ENCODE measurements around the gene UBE2B.

DNA sequence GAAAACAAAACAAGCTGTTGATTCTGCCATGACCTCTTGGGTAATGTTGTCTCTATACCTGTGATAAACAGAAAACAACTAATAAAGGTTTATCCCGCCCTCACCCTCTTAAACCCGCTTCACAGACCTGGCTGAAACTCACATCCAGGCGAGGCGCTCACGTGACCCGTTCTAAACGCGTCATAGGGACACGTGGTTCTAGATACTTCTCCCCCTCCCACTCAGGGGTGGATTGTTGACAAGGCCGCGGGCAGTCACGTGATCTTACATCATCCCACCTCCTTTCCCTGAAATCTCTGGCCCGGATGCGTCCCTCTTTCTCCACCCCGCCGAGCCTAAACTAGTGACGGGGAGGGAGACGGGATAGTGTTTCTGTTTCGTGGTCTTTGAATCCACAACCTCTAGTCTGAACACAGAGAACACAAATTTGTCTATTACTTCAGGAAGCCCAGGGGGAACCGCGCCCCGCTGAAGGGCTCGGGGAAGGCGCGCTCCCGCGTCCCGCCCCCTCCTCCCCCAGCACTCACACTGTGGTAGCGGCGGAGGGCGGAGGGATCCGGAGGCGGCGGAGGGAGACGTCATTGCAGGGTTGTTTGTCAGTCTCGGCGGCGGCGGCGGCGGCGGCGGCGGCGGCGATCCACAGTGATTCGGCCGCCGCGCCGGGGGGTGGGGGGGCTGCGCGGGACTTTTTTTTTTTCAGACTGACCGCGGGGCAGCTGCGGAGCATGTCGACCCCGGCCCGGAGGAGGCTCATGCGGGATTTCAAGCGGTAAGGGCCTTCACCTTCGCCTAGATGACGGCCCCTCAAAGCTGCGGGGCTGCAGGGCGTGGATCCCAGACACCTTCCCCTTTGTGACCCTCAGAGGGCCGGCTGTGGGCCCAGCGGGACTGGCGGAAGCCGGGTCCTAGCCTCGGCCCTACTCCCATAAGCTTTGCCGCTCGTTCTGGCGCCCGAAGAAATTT lies at the start of gene UBE2B:
- TF ChIP-seq, protein P1, sequence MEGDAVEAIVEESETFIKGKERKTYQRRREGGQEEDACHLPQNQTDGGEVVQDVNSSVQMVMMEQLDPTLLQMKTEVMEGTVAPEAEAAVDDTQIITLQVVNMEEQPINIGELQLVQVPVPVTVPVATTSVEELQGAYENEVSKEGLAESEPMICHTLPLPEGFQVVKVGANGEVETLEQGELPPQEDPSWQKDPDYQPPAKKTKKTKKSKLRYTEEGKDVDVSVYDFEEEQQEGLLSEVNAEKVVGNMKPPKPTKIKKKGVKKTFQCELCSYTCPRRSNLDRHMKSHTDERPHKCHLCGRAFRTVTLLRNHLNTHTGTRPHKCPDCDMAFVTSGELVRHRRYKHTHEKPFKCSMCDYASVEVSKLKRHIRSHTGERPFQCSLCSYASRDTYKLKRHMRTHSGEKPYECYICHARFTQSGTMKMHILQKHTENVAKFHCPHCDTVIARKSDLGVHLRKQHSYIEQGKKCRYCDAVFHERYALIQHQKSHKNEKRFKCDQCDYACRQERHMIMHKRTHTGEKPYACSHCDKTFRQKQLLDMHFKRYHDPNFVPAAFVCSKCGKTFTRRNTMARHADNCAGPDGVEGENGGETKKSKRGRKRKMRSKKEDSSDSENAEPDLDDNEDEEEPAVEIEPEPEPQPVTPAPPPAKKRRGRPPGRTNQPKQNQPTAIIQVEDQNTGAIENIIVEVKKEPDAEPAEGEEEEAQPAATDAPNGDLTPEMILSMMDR (IDR thresholded peaks at IDR 0.05; ENCODE audit: low read depth, low read length, missing input control) = no peak
- TF ChIP-seq GABPA (IDR thresholded peaks at IDR 0.05 in 1 of 2, conservative IDR thresholded peaks at IDR 0.05 in 1 of 2) (peak in 1 of 2 donors; percentile 81), JUND (IDR thresholded peaks at IDR 0.05) (peak; percentile 82 to 83), RAD21 (IDR thresholded peaks at IDR 0.05) (no peak), RXRA (IDR thresholded peaks at IDR 0.05) (peak; percentile 32 to 62), TAF1 (conservative IDR thresholded peaks at IDR 0.05) (peak; percentile 49), YY1 (IDR thresholded peaks at IDR 0.05) (peak; percentile 59)
- TF ChIP-seq, protein P2, sequence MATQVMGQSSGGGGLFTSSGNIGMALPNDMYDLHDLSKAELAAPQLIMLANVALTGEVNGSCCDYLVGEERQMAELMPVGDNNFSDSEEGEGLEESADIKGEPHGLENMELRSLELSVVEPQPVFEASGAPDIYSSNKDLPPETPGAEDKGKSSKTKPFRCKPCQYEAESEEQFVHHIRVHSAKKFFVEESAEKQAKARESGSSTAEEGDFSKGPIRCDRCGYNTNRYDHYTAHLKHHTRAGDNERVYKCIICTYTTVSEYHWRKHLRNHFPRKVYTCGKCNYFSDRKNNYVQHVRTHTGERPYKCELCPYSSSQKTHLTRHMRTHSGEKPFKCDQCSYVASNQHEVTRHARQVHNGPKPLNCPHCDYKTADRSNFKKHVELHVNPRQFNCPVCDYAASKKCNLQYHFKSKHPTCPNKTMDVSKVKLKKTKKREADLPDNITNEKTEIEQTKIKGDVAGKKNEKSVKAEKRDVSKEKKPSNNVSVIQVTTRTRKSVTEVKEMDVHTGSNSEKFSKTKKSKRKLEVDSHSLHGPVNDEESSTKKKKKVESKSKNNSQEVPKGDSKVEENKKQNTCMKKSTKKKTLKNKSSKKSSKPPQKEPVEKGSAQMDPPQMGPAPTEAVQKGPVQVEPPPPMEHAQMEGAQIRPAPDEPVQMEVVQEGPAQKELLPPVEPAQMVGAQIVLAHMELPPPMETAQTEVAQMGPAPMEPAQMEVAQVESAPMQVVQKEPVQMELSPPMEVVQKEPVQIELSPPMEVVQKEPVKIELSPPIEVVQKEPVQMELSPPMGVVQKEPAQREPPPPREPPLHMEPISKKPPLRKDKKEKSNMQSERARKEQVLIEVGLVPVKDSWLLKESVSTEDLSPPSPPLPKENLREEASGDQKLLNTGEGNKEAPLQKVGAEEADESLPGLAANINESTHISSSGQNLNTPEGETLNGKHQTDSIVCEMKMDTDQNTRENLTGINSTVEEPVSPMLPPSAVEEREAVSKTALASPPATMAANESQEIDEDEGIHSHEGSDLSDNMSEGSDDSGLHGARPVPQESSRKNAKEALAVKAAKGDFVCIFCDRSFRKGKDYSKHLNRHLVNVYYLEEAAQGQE (IDR thresholded peaks at IDR 0.05) = peak; percentile 93
- TF ChIP-seq, protein P3, sequence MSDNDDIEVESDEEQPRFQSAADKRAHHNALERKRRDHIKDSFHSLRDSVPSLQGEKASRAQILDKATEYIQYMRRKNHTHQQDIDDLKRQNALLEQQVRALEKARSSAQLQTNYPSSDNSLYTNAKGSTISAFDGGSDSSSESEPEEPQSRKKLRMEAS (IDR thresholded peaks at IDR 0.05) = peak; percentile 93
- TF ChIP-seq, protein P4, sequence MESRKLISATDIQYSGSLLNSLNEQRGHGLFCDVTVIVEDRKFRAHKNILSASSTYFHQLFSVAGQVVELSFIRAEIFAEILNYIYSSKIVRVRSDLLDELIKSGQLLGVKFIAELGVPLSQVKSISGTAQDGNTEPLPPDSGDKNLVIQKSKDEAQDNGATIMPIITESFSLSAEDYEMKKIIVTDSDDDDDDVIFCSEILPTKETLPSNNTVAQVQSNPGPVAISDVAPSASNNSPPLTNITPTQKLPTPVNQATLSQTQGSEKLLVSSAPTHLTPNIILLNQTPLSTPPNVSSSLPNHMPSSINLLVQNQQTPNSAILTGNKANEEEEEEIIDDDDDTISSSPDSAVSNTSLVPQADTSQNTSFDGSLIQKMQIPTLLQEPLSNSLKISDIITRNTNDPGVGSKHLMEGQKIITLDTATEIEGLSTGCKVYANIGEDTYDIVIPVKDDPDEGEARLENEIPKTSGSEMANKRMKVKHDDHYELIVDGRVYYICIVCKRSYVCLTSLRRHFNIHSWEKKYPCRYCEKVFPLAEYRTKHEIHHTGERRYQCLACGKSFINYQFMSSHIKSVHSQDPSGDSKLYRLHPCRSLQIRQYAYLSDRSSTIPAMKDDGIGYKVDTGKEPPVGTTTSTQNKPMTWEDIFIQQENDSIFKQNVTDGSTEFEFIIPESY (IDR thresholded peaks at IDR 0.05) = peak; percentile 58
- TF ChIP-seq, protein P5, sequence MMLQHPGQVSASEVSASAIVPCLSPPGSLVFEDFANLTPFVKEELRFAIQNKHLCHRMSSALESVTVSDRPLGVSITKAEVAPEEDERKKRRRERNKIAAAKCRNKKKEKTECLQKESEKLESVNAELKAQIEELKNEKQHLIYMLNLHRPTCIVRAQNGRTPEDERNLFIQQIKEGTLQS (IDR thresholded peaks at IDR 0.05) = peak; percentile 69
